NCI-H82 treated with DMSO at 0.1 percent for 48 hours (cell line): ENCODE results near the gene CNGB1.
A peak's percentile ranks its signal among the peaks of the same experiment; 100 is the strongest.
"Not testable (repeated sequence)": the region's sequence is repeated elsewhere in the genome, so short reads cannot be mapped to it uniquely, and the experiment has no call there.

Experiments
- DNase-seq: peaks from one replicate; lab custom pipeline; 2025; ENCODE audit not compliant: unreplicated experiment; lab: John Stamatoyannopoulos, UW

CNGB1 gene

GRCh38 chr16:57911743-57912142, 59.2 kb downstream of the CNGB1 start:
- no peak for DNase-seq

GRCh38 chr16:57910696-57911095, 60.2 kb downstream of the CNGB1 start:
- DNase-seq, result no peak

DNA sequence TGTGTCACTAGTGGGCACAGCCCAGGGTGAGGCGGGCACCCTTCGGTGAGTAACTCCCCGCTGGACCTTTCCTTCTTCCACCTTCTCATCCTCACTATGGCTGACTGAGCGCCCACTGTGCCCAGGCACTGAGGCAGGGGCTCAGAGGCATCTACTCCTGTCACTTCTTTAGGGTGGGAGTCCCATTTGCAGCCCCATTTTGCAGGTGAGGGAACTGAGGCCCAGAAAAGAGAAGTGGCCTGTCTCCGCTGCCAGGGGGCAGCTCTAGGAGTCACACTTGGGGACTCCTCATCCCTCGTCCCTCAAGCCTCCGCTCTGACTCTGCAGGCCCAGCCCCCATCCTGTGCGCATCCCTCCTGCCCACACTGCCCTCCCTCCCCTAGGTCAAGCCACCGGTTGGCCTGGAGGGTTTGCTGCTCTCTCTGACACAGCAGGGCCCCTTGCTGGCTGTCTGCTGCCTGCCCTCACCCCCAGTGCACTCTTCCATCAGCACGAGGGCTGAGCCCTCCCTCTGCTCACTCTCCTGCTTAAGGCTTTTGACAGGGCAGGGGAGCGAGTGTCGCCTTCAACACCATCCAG, 62.4 kb downstream of the CNGB1 start:
- no peak for DNase-seq

DNA sequence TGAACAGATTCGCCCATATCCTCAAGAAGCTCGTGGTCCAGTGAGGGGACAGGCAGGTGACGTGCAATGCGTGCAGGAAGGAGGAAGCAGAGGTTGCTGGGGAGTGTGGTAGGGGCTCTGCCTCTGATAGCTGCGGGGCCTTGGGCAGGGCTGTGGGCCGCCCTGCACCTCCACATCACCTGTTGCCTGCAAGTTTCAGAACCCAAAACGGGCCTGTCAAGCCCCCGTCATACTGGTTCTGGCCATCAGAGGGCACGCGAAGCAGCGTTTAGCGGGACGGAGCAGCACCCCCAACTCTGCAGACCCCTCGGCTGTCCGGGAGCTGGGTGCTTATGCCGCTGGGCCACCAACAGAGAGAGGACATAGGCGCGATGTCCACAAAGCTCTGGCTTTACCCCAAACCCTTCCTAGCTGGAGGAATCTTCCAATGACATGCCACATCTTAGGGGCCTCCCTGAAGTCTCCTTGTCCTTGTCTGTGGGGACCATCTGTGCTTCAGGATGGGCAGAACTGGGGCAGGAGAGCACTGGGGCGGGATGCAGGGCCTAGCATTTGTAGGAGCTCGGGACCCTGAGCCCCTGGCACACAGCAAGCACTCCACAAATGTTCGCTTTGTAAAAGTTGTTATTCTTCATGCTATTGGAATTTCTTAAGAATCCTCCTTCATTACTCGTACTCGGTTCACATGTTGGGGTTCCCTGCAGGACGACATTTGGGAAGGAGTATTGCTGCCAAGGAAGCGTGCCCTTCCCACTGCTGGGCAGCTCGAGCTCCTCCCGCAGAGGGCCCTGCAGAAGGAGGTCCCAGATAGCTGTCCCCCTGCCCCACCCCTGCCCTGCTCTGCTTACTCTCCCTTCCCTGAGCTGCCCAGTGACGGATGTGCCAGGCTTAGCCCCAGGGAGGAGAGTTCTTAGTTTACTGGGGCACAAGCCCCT, 64.3 kb downstream of the CNGB1 start:
- no peak for DNase-seq

DNA sequence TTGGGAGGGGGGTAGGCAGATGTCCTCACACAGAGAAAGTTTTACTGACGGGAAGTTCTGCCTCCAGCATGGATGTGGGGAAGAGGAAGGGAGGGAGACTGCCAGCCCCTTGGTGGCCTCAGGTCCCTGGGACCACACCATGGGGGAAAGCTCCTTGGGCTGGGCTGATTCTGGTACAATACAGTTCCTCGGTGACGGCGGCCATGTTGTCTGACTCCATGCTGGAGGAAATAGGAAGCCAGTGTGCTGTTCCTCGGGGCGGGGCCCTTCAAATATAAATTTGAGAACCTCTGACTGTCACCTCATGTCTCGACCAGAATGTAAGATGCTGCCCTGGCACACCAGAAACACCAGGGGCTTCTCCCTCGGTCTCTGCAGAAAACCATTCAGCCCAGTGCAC, 66.8 kb downstream of the CNGB1 start:
- no peak for DNase-seq

- no peak for DNase-seq
These were observed 67.3 kb downstream of the CNGB1 start for GRCh38 chr16:57903656-57904055.

GRCh38 chr16:57901480-57902069, 69.4 kb downstream of the CNGB1 start:
- no peak for DNase-seq

DNA sequence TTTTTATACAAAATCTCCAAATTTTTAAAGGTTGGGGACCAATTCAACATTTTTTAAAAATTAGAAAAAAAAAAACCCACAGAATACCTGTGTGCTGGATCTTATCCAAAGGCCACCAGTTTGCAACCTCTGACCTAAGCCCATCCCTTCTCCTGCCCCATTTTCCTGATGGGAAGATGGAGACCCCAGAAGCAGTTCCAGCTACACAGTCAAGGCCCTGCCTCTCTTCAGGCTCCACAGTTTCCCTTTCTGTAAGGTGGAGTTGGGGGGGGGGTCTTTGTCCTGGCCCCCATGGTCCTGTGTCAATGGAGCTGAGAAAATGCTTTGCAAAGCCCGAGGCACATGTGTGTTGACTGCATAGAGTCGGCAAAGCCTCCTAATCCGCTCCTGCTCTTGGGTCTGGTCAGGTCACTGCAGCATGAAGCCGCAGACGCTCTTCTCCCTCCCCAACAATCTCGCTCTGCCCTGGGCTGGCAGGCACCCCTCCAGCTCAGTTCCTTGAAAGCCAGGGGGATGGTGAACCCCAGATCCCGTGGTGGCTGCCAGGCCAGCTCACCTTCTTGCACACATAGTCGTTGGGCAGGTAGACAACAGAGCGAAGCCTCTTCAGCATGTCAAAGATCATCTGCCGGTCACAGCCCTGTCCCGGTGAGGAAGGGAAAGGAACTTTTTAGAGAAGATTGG, 70.0 kb downstream of the CNGB1 start:
- no peak for DNase-seq

DNA sequence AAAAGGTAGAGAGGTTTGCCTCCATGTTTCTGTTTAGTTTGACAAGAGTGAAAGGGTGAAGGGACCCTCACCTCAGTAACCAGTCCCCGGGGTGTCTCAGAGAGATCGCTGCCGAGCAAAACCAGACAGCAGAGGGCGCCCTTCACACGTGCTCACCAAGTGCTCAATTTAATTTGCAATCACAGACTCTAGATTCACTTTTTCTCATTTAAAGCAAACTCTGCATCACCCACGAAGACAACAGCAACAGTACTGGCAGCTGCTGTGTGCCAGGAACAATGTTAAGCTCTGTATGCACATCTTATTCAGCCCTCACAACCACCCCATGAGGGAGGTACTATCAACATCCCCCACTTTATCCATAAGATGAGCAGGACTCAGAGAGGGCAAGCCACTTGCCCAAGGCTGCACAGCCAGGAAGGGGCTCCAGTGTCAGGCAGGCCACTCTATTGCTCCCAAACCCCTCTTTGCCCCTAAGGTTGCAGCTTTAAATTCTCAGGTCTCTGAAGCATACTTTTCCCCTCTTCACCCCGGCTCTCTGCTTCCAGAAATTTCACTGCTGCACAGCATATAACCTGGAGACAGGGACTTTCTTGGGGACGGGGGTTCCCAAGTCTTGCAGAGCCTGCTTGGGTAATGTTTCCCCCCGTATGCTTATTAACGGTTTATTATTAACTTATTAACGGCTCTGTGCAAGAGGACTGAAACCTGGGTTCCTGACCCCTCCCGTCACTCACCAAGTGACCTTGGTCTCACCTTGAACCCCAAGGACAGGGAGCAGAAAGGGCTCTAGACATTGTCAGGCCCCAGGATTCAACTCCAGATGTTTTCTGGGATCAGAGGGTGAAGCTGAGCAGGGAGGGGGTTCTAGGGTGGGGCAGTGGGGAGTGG, 70.9 kb downstream of the CNGB1 start:
- peak; percentile 11 for DNase-seq

DNA sequence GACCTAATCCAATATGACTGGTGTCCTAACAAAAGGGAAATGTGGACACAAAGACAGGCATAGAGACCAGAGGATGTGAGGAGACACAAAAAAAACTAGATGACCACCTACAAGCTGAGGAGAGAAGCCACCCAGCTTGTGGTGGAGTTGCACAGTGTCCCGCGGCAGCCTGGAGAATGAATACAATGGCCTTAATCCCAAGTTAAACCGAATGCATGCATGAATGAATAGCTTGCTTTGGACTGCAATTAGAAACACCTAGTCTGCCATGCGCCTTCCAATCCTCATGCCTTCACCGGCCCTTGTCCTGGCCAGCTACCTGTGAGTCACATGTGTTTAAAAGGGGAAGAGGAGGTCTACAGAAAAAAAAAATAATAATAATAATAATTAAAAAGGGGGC, 72.0 kb downstream of the CNGB1 start:
- DNase-seq, result no peak

- no peak for DNase-seq
These were observed 72.9 kb downstream of the CNGB1 start for GRCh38 chr16:57897996-57898395.

DNA sequence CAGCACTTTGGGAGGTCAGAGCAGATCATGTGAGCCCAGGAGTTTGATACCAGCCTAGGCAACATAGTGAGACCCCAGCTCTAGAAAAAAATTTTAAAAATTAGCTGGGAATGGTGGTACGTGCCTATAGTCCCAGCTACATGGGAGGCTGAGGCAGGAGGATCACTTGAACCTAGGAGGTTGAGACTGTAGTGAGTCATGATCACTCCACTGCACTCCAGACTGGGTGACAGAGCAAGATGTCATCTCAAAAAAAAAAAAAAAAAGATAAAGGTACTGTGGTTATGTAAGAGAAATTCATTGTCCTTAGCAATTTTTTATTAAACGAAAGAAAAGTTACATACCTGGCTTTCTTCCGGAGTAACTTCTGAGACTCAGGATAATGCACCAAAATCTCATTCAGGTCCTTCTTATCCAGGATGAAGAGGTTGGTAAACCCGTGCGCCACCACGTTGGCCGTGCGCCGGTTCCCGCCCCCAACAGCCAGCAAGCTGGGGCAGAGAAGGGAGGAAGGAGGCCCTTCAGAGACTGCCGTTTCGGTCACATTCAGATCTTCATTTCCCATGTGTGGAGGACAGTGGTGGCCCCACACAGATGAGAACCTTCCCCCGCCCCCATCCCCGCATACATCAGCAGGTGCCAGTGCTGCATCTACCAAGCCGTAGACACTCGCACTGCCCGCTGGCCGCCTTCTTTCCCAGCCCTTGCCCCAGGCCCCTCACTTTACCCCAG, 73.7 kb downstream of the CNGB1 start:
- no peak for DNase-seq

DNA sequence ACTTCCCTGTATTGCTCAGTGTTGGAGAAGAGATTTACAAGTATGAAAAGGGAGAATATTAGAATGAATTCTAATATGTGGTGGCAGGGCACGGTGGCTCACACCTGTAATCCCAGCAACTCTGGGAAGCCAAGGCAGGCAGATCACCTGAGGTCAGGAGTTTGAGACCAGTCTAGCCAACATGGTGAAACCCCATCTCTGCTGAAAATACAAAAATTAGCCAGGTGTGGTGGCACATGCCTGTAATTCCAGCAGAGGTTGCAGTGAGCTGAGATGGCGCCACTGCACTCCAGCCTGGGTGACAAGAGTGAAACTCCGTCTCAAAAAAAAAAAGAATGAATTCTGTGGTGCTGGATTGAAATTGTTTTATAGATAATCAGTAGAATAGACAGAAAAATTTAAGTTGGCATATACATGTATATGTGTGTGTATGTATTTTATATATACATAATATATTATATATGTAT, 75.8 kb downstream of the CNGB1 start:
- not testable (repeated sequence) for DNase-seq

GRCh38 chr16:57894390-57895080, 76.4 kb downstream of the CNGB1 start:
- no peak for DNase-seq

DNA sequence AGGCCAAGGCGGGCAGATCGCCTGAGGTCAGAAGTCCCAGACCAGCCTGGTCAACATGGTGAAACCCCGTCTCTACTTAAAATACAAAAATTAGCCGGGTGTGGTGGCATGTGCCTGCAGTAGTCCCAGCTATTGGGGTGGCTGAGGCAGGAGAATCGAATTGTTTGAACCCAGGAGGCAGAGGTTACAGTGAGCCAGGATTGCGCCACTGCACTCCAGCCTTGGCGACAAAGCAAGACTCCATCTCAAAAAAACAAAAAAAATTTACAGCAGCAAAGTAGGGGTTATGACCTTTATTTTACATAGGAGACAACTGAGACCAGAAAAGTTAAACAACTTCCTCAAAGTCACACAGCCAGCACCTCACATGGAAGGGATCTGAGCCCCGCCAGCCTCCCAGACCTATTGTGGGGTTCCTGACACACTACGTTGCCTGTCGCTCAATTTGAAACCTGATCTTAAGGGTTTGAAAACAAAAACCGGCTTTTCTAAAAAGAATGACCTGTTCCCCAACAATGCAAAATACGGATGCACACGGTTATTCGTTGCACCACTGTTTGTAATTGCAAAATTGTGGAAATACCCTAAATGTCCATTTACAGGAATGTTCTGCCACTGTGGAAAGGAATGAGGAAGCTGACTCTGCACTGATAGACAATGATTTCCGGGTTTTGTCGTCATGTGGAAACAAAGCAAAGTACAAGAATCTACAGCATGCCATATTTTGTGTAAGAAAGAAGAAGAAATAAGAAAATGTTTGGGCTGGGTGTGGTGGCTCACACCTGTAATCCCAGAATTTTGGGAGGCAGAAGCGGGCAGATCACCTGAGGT, 77.2 kb downstream of the CNGB1 start:
- DNase-seq, result no peak

GRCh38 chr16:57893217-57893558, 77.7 kb downstream of the CNGB1 start:
- no peak for DNase-seq

DNA sequence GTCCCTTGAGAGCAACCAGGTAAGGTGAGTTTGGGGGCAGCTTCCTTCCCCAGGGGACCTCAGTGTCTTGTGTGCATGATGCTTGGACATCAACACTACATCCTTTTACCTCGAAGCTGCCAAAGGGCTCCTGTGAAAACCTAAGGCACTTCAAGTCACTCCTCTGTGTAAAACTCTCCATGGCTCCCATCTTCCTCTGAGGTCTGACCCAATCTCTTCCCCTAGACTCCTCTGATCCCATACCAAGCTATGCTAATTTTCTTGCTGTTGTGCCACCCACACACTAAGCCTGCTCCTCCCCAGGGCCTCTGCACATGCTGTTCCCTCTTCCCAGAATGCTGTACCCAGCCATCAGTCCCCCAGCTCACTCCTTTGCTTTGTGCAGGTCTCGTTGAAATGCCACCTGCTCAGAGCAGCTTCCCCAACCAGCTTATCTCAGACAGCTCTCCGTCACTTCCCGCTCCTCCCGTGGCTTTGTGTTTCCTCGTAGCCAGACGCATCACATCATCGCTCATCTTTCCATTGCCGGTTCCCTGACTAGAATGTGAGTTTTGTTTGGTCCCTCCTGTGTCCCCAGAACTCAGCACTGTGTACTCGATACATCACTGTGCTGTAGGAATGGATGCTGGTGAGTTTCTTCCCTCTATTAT, 78.4 kb downstream of the CNGB1 start:
- peak; percentile 17 for DNase-seq

DNA sequence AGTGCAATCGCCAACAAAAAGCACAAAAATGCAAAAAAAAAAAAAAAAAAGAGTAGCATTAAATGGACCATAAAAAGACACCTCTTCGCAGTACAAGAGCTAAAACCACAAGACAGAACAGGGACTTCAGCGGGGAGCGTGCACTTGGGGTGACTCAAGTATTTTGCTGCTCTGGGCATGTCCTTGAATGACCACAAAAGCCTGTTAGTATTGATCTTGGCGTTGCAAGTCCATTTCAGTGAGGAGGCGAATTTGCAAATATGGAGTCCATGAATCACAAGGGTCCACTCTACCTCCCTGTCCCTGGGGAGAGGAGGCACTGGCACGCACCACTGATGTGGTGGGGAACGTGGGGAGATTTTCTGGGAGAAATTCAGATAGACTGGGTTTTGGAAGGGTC, 78.9 kb downstream of the CNGB1 start:
- DNase-seq, result peak; percentile 6
